CMK (cell line): Measurements from ENCODE around the gene MZT2A.
"Not testable (repeated sequence)": the region's sequence is repeated elsewhere in the genome, so short reads cannot be mapped to it uniquely, and the experiment has no call there.

ENCODE experiments used
- DNase-seq: peaks from one replicate; pipeline ENCODE4 v3.0.0-alpha.2; 2010; ENCODE audit warnings: low read depth

MZT2A gene

GRCh38 chr2:131451265-131451949 is 40.8 kb downstream of the MZT2A start:
- not testable (repeated sequence) for DNase-seq

GRCh38 chr2:131447981-131448380 is 44.2 kb downstream of the MZT2A start:
- DNase-seq, result not testable (repeated sequence)

- no peak for DNase-seq
These were observed 46.3 kb downstream of the MZT2A start for GRCh38 chr2:131445896-131446295.

- not testable (repeated sequence) for DNase-seq
These were observed 46.7 kb downstream of the MZT2A start for GRCh38 chr2:131445515-131445797.

- not testable (repeated sequence) for DNase-seq
These were observed 47.3 kb downstream of the MZT2A start for GRCh38 chr2:131444736-131445514.

GRCh38 chr2:131440742-131441468 is 51.3 kb downstream of the MZT2A start:
- DNase-seq, result not testable (repeated sequence)
